Coronary artery (tissue), 2 donors: Measurements from ENCODE around the gene FREY1.
A peak's percentile ranks its signal among the peaks of the same experiment; 100 is the strongest.

Experiments used
- DNase-seq: peaks from one replicate; pipeline ENCODE4 v3.0.0-alpha.2; 2017; ENCODE audit warnings: low spot score
- H3K27ac ChIP-seq, 2 donors: fragments of 200-600 bp; sonication (generic); one replicate each; pipeline ENCODE4 v1.5.1; 2016 to 2019
- H3K4me3 ChIP-seq: fragments of 200-600 bp; sonication (generic); 2 replicates; pipeline ENCODE4 v1.5.1; 2016; ENCODE audit warnings: mild to moderate bottlenecking, moderate library complexity
- TF ChIP-seq, protein P1 (sequence below): fragments of 200-600 bp; sonication (generic); IDR thresholded peaks from one replicate; pipeline ENCODE4 v1.5.1; 2019; ENCODE audit warnings: antibody characterized with exemption

Gene FREY1

GRCh38 chr11:45928535-45929215, 21.6 kb upstream of the FREY1 start:
- H3K27ac ChIP-seq, result no peak overlapping the region
- TF ChIP-seq, protein P1, sequence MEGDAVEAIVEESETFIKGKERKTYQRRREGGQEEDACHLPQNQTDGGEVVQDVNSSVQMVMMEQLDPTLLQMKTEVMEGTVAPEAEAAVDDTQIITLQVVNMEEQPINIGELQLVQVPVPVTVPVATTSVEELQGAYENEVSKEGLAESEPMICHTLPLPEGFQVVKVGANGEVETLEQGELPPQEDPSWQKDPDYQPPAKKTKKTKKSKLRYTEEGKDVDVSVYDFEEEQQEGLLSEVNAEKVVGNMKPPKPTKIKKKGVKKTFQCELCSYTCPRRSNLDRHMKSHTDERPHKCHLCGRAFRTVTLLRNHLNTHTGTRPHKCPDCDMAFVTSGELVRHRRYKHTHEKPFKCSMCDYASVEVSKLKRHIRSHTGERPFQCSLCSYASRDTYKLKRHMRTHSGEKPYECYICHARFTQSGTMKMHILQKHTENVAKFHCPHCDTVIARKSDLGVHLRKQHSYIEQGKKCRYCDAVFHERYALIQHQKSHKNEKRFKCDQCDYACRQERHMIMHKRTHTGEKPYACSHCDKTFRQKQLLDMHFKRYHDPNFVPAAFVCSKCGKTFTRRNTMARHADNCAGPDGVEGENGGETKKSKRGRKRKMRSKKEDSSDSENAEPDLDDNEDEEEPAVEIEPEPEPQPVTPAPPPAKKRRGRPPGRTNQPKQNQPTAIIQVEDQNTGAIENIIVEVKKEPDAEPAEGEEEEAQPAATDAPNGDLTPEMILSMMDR, result no peak
- DNase-seq, result peak; percentile 63
- H3K4me3 ChIP-seq, result no peak overlapping the region

DNA sequence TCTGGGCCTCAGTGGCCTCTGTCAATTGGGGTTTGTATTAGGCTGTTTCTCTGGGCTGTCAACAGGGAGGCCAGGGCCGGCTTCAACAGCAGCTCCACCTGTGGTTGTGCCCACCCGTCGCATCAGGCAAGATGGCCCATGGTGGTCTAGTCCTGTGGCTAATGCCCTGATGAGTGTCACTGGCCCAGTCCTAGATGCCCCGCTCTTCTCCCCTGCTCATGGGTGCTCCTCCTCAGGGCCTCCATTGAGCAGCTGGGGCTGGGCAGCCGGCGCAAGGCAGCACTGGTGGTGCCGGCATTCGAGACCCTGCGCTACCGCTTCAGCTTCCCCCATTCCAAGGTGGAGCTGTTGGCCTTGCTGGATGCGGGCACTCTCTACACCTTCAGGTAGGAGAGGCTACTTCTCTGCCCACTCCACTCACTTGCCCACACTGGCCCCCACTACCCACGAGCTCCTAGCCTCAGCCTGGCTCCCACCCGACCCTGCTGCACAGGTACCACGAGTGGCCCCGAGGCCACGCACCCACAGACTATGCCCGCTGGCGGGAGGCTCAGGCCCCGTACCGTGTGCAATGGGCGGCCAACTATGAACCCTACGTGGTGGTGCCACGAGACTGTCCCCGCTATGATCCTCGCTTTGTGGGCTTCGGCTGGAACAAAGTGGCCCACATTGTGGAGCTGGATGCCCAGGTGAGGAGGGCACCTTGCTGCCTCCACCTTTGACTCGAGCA, 20.8 kb upstream of the FREY1 start:
- TF ChIP-seq, protein P1, result no peak
- DNase-seq, result peak; percentile 67

DNA sequence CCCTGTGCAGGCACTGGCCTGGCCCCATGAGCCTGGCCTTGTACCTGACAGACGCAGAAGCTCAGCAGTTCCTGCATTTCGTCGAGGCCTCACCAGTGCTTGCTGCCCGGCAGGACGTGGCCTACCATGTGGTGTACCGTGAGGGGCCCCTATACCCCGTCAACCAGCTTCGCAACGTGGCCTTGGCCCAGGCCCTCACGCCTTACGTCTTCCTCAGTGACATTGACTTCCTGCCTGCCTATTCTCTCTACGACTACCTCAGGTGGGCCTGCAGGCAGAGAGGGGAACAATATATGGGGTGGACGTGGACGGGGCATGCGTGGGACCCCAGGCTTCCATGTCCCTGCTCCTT, 20.2 kb upstream of the FREY1 start:
- Histone ChIP-seq H3K4me3 (no peak overlapping the region), H3K27ac (no peak overlapping the region)
- DNase-seq, result peak; percentile 71
- TF ChIP-seq, protein P1, result no peak

More for the DNA sequence above, 20.8 kb upstream of the FREY1 start:
- Histone ChIP-seq H3K27ac (no peak overlapping the region), H3K4me3 (no peak overlapping the region)

DNA sequence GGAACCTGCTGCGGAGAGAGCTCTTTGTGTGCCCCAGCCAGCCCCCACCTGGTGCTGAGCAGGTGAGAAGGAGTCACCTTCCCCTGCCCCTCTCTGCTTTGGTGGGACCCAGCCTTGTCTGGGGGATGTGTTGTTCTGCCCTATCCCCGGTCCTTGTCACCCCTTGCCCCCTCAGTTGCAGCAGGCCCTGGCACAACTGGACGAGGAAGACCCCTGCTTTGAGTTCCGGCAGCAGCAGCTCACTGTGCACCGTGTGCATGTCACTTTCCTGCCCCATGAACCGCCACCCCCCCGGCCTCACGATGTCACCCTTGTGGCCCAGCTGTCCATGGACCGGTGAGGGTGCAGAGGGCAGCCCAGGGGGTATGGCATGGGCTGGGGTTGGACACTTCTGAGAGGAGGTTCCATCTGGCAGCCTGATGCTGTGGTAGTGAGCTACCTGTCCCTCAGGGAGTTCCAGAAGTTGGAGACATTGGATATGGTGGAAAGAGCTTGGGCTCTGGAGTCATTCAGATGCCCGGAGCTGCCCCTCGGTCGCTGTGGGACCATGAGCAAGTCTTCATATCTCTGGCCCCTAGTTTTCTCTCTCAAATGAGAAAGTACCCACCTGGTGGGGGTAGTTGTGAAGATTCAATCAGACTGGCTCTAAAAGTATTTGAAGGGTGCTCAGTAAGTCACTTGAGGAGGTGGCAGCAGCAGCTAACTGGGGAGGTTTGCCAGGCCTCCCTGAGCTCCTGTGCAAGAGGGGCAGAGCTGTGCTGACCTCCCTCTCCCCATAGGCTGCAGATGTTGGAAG, 19.7 kb upstream of the FREY1 start:
- TF ChIP-seq, protein P1, result no peak
- no peak for DNase-seq
- Histone ChIP-seq H3K4me3 (no peak overlapping the region), H3K27ac (no peak overlapping the region)

DNA sequence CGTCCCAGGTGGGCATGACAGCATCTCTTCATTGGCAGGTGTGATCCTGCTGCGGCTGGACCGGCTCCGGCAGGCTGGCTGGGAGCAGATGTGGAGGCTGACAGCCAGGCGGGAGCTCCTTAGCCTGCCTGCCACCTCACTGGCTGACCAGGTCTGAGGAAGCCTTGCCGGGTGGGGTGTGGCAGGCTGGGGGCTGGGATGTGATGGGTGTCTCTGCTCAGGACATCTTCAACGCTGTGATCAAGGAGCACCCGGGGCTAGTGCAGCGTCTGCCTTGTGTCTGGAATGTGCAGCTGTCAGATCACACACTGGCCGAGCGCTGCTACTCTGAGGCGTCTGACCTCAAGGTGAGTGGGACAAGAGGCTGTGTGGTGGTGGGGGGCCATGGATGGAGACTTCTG, 18.9 kb upstream of the FREY1 start:
- TF ChIP-seq, protein P1, result no peak
- DNase-seq, result peak; percentile 71
- Histone ChIP-seq H3K4me3 (no peak overlapping the region), H3K27ac (no peak overlapping the region)

DNA sequence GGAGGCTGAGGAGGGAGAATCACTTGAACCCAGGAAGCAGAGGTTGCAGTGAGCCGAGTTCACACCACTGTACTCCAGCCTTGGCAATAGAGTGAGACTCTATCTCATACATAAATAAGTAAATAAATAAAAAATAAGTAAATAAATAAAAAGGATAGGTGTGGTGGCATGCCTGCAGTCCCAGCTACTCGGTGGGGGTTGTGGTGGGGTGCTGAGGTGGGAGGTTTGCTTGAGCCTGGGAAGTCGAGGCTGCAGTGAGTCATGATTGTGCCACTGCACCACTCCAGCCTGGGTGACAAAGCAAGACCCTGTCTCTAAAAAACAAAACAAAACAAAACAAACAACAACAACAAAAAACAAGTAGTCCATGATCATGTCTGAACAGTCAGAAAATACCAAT, 18.5 kb upstream of the FREY1 start:
- Histone ChIP-seq H3K27ac (no peak overlapping the region), H3K4me3 (no peak overlapping the region)
- TF ChIP-seq, protein P1, result no peak
- DNase-seq, result no peak
